GM19099 (cell line): ENCODE data around the gene RBM33.

Experiments
- POLR2A ChIP-seq: IDR thresholded peaks from 3 replicates; pipeline ENCODE4 v1.6.1; 2011; ENCODE audit warnings: low read depth; ENCODE audit not compliant: insufficient read length; ENCODE audit errors: extremely low read depth

Gene RBM33

DNA sequence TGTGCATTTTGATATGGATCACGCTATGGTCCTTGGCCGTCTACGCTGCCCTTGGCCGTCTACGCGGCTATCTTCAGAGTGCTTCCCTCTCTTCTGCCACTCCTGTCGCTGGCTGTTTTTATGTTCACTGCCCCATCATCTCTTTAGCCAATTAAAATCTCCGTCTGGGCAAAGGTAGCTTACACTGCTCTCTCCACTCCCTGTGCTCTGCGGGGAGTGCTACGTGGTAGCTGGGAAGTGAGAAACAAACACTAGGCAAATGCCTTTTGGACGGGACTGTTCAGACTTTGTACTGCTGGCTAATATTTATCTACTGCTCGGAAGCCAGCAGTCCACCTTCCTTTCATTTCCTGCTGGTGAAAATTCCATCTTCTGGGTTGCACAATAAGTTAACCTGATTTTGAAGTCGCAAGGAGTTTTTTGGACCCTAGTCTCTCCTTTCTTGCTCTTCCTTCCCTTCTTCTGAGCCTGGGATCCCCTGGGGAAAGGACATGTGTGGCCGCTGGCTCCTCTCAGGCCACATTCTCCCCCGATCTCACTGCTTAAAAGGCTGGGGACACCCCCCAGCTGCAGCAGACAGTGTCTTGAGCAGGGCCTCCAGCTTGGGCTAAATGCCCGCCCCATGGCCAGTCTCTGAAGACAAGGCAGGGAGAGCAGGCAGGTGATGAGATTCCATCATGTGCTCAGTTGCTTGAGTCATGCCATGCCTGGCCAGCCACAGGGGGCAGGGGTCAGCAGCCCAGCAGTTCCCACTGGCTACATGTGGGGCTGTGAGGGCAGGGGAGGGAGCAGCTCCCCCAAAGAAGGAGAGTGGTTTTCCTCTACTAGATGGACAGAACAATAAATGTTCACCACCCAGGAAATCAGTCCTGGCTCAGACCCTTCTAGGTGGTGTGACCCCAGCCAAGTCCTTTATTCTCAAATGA is 25.5 kb upstream of the RBM33 start:
- no peak for TF ChIP-seq POLR2A

DNA sequence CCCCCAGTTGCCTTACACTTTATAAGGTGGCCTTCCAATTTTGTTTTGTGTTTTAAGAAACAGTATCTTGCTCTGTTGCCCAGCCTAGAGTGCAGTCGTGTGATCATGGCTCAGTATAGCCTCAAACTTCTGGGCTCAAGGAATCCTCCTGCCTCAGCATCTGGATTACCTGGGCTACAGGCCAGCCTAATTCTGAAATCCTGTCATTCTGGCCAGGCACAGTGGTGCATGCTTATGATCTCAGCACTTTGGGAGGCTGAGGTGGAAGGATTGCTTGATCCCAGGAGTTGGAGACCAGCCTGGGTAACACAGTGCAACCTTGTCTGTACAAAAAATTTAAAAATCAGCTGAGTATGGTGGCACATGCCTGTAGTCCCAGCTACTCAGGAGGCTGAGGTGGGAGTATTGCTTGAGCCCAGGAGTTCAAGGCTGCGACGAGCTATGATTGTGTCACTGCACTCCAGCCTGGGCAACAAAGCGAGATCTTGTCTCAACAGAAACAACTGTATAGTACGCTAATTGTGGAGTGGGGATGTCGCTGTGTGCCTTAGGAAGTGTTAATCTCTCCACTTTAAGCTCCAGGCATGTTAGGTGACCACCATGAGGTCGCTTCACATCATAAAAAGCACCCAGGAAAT is 24.7 kb upstream of the RBM33 start:
- TF ChIP-seq POLR2A: no peak

DNA sequence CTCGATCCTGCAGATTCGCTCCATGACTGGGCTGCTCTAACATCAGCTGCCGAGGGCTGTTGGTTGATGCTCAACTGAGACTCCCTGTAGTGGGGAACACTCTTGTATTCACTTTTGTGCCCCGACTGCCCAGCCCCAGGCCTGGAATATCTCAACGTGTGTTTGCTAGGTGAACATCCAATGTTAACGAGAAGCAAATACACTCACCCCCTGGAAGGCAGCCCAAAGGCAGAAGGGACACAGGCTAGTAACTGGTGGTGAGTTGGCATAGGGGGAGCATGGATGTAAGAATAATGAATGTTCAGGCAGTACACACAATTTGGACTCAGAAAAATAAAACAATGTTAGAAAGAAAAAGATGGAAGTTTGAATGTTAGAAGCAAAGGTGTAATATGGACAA is 24.0 kb upstream of the RBM33 start:
- TF ChIP-seq POLR2A: no peak

DNA sequence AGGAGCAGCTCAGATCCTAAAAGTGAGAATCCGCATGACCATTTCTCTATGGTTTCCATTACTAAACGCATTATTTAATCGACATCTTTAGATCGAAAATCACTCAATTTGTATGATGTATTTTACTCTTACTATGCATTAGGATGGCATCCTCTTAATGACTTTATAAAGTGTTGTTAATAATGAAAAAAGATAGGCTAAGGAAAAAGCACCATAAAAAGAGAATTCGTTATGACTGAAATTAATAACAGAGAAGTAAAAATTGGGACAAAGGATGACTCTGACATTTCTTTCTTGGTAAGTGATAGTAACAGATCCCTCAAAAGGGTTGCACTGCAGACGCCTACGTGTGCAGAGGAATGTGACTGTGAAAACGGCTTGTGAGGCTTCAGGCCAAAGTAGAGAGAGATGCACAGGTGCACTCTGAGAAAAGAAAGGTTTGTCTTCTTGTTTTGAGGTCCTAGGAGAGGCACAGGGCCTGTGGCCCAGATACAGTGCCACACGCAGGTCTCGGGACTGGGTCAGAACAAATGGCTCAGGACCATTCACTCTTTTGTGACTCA is 23.0 kb upstream of the RBM33 start:
- no peak for TF ChIP-seq POLR2A

DNA sequence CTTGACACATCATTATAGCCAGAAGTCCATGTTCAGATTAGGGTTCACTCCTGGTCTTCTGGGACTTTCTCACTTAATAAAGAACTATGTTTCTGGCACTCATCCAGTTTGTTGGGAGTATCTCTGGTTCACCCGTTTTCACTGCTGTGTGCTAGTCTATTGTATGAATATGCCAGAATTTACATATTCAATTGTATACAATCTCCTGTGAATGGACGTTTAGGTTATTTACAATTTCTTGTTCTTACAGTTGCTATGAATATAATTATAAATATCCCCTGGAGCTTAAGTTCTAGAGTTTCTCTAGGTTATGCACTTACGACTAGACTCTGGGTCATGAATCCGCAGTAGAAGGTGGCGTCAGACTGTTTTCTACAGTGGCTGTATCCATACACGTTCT is 20.0 kb upstream of the RBM33 start:
- TF ChIP-seq POLR2A: no peak

DNA sequence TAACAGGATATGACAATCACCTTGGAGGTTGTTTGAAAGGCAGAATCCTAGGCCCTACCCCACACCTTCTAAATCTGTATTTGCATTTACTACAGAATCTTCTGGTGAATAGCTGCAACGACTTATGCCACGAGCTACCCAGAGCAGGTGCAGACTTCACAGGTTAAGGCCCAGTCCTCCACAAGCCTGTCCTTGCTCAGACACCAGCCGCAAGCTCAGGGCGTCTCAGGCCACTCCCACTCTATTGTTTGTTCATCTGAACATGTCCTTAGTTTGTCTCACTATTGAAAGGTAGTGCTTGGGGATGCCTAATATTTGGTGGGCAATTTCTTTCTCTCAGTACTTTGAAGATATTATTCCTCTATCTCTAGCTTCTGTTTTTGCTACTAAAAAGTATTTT is 18.9 kb upstream of the RBM33 start:
- TF ChIP-seq POLR2A: no peak

DNA sequence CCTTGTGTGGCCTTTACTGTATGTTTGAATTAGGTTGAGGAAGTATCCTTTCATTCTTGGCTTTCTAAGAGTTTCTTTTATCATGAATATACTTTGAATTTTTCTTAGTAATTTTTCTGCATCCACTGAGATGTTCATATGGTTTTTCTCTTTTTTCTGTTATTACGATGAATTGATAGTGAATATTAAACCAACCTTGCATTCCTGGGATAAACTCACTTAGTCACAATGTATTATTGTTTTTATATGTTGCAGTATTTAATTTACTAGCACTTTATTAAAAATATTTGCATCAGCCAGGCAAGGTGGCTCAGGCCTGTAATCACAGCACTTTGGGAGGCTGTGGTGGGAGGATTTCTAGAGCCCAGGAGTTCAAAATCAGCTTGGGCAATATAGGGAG is 15.3 kb upstream of the RBM33 start:
- TF ChIP-seq POLR2A: no peak

DNA sequence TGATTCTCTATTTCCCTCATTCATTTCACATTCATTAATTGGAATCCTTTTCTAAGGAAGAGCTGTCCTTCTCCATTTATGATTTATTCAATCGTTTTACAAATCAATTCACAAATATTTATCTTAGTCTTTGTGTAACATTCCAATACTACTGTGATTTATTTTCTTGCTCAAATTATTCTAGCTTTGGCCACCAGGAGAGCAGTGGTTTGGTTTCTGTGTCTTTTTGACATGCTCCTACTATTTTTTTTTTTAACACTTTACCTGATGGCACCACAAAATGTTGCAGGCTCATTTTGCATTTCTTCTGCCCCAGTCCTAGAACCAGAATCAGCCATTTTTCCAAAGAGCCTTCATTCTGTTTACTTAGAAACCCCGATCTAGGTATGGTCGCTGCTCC is 13.3 kb upstream of the RBM33 start:
- no peak for TF ChIP-seq POLR2A

DNA sequence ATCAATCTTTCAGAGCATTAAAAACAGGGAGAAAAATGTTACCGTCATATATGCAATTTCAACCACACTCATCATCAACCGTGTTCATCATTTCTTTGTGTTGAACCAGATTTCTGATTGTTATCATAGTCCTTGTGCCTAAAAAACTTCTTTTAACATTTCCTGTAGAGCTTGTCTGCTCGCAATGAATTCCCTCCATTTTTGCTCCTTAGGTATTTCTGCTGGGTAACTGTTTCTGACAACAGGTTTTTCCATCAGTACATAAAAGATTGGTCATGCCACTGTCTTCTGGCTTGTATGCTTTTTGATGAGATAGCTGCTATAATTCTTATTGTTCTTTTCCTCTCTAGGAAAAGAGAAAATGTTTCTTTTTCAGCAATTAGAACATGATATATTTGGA is 8.6 kb upstream of the RBM33 start:
- no peak for TF ChIP-seq POLR2A

DNA sequence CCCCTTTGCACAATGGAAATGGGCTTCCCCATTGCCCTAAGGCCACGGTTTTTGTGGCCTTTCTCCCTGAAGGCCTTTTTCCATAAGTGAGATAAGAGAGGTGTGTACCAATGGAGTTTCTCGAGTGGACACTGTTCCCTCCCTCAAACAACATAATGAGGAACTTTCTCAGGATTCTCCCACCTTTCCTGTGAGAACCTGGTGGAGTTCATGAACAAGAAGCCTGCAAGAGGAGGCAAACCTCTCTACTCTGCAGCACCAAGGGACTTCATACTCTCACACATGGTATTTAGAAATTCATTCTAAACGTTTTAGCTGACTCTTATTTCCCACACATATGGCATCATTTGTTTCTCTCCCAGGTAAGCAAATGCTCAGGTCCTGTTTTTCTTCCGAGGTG is 7.3 kb upstream of the RBM33 start:
- TF ChIP-seq POLR2A: no peak

DNA sequence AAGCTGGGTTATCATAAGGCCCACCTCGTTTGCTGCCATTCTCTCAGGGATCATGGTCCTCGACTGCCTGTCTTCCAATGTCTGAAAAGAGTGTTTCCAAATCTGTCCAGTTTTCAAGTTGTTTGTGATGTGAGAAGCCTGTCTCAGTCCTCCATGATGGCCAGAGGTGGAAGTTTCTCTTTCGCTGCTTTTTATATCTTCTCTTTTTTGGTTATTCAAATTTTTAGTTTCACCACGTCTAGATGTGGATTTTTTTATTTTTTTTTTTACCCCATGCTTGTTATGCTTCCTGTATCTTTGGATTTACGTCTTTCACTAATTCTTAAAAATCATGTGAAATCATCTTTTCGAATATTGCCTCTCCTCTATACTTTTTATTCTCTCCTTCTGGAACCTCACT is 6.1 kb upstream of the RBM33 start:
- no peak for TF ChIP-seq POLR2A

DNA sequence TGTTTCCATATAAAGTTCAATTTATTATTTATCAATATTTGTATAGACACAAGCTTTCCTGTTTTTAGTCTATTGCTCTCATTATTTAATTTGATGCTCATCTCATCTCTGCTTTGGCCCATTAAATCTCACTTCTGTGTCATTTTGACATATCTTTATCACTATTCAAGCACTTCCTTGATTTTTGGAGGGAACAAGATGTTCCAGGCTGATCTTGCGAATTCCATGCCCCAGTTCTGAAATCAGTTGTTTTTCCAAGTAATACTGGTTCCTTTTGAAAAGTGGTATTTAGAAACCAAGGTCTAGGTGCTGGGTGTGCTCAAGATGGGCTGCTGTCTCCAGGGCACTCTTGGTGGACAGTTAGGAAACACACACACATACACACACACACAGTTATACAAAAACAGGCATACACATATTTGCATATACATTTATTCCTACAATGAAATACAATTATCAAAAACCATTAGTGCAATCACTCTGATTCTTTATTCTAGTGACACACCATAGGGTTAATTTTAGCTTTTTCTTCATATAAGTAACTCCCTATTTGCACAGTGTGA is 4.4 kb upstream of the RBM33 start:
- TF ChIP-seq POLR2A: no peak

DNA sequence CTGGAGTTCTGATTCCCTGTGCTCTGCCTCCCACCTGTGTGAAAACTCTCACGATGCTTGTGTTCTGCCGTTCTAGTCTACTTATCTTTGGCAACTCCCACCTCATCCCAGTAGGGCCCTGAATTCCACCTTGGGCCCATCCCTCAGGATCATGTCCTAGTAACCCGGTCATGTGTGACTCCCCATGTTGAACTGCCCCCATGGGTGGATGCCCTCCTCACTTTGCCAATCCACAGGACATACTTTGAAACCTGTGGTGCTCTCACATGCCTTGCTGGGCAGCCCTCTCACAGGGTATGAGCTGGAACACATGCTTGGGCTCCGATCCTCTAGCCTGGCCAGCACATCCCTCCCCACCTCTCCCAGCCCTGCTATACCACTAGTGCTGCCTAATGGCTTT is 3.8 kb upstream of the RBM33 start:
- TF ChIP-seq POLR2A: no peak

DNA sequence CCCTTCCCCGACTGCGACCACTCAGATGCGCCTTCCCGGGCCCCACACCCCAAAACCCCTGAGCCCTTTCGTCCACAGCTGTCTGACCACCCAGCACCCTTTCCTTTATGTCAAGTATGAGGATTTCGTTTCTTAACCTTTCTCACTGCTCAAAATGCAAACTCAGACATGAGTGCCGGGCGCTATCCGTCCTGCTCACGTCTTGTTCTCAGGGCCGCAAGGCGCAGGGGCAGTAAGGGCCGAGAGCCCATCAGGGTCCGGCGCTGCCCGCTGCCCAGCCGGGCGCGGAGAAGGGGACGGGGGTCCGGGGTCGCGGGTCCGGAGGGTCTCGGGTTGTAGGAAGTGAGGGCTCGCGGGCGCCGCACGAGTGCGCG is 670 bp upstream of the RBM33 start:
- no peak for TF ChIP-seq POLR2A

DNA sequence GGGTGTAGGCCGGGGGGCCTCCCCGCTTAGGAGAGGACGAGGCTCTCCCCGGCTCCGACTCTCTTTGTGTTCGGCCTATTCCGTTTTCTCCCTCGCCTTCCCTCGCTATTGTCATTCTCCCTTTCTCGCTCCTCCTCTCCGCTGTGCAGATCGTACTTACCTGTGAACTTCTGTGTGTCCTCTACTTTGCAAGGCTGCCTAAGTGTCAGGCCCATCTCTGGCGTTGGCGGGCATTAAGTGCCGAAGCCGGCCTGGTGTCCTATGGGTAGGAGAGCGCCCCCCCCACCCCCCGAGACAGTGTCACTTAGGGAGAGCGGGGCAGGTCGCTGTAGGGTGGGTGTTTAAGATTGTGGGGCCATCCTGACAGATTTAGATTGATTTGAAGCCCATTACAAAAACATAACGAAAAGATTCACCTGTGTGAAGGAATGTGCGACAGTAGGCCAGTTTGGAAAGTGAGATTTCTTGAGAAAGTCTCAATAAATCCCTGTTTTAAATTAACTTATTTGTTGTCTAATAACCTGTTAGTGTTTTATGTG is 579 bp downstream of the RBM33 start:
- no peak for TF ChIP-seq POLR2A

DNA sequence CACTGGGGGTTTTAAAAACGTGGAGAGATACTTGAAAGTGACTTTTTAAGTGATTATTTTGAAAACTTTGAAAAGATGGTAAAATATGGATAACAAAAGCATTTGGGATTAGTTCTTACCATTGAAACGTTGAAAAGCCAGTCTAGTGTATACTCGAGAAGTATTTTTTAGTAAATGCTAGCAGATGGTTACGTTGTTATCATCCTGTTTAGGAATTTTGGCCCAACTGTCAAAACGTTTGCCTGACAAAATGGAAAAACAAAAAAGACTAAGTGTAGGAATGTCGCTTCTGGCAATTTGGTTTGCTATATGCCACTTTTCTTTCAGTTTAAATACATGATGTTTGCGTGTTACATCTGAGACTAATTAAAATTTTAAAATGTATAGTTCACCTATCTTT is 1.2 kb downstream of the RBM33 start:
- no peak for TF ChIP-seq POLR2A

DNA sequence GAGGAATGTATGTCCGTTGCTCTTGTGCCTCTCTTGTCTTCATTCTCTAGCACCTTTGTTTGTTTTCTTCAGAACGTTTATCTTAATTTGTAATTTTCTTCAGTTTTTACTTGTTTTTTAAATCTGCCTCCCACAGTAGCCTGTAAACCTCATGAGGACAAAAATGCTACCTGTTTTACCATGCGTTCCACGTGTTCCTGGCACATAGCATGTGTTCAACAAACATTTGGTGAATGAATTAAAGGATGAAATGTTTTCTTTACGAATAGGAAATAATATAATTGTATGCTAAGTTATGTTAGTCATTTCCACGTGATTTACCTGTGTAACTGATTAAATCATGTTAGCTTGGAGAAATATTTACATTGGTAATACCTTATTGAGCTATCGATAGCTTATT is 2.2 kb downstream of the RBM33 start:
- TF ChIP-seq POLR2A: no peak

DNA sequence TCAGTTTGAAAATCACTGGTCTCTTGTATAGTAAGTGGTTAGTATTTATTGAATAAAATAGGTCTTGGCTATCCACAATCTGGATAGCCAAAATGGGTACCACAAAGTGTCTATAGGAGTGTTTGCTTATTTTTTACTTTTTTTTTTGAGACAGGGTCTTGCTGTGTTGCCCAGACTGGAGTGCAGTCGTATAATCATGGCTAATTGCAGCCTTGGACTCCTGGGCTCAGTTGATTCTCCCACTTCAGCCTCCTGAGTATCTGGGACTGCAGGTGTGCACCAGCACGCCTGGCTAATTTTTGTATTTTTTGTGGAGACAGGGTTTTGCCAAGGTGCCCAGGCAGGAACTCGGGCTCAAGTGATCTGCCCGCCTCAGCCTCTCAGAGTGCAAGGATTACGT is 2.8 kb downstream of the RBM33 start:
- no peak for TF ChIP-seq POLR2A
